ENCODE data around the gene IL18R1. TPM values are rescaled to one million over a fixed set of nuclear protein-coding genes. Genes with fewer than 3 reads are reported as not detected.

The IL18R1 gene
- total and polyA plus RNA-seq, 7 experiments from 2014 or later: 0.77 to 52.8 (median 2.5) TPM

DNA sequence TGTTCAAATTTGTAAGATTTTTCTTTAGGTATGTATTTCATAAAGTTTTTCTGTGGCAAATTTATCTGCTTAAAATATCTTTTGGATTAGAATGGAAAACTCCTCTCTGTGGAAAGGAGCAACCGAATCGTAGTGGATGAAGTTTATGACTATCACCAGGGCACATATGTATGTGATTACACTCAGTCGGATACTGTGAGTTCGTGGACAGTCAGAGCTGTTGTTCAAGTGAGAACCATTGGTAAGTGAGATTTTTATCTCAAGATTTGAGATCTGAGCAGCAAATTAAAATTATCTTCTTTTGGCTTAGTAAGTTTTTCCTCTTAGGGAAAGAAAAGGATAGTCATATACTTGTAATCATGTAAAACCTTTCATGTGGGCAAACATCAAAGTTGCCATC, 81.5 kb downstream of the IL18R1 start:
- ATAC-seq (no peak), DNase-seq (no peak)
- H3K27me3 Mint-ChIP-seq: no peaks in the 10 kb centered on the region
- H3K36me3 Mint-ChIP-seq: peaks cover 0 to 28% (median 0%) of the 10 kb centered on the region in 5 donors
- H3K4me3 ChIP-seq (ENCODE audit: low read length): no peak overlapping the region
- H3K4me1 ChIP-seq (ENCODE audit: control insufficient read depth in 2 of 2, insufficient read depth in 2 of 2, low read length in 2 of 2): no peaks in the 10 kb centered on the region
- no peak overlapping the region for H3K27ac ChIP-seq (ENCODE audit: low read depth, low read length)
- H3K4me1 Mint-ChIP-seq: peaks cover 0 to 25% (median 12%) of the 10 kb centered on the region in 7 donors
- intact Hi-C loops (cut with micrococcal nuclease): no loop called here
- no peaks in the 10 kb centered on the region for H3K36me3 ChIP-seq (ENCODE audit: control insufficient read depth in 2 of 3, insufficient read depth in 3 of 3, low read length in 3 of 3)
- ChIA-PET CTCF (interaction anchor here (3.1 kb wide), 1 partner anchor 196 kb away, joined by 9 read pairs; no protein-coding TSS in a partner anchor), POLR2A (interaction anchor here (0.6 kb wide), 1 partner anchor 197 kb away, joined by 4 read pairs; no protein-coding TSS in a partner anchor)
- H3K9me3 ChIP-seq (ENCODE audit: control insufficient read depth in 2 of 3, low read length in 3 of 3): no peaks in the 10 kb centered on the region
- peaks cover 0 to 2% (median 0%) of the 10 kb centered on the region in 11 donors for H3K9me3 Mint-ChIP-seq
- H3K4me3 Mint-ChIP-seq: peak overlapping the region in 1 of 10 donors; percentile 3
- no peak overlapping the region for H3K27ac Mint-ChIP-seq
- H3K27me3 ChIP-seq (ENCODE audit: control insufficient read depth in 2 of 2, insufficient read depth in 2 of 2, low read length in 2 of 2): no peaks in the 10 kb centered on the region

DNA sequence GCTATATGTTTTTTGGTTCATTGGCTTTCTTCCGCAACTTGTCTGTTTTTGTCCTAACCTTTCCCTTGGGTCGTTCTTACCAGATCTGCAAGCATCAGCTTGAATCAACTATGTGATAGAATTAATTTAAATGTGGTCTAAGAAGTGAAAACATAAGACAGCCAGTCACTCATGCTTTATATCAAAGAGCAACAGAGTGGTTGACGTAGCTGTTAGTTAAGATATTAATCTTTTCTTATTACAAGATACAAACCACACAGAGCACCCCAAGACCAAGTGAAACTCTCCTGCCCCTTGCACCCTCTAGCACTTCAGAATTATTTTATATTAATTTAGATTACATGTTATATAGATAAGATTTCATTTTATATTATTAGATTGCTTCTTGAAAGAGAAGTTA, 82.5 kb downstream of the IL18R1 start:
- H3K4me3 Mint-ChIP-seq: no peak overlapping the region
- intact Hi-C loops (cut with micrococcal nuclease): no loop called here
- no peaks in the 10 kb centered on the region for H3K9me3 Mint-ChIP-seq

DNA sequence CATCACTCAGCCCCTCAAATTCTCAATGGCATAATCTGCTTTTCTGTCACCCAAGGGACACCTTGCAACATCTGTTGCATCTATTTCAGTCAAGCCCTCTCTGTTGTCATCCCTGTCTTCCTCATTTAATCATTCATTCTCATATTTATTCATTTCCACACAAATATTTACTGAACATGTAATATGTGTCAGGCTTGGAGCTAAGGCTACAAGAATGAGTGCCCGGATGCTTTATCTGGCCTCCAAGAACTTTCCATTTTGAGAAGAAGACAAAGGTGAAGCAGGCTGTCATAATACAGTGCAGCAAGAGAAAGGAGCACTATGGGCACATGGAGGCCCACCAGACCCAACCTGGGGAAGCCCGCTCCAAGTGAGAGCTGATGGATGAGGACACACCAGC, 83.0 kb downstream of the IL18R1 start:
- H3K27ac ChIP-seq (ENCODE audit: low read depth, low read length): no peak overlapping the region
- DNase-seq: no peak
- H3K4me1 Mint-ChIP-seq: peaks cover 0 to 34% (median 17%) of the 10 kb centered on the region in 7 donors
- H3K9me3 Mint-ChIP-seq: no peaks in the 10 kb centered on the region
- no peaks in the 10 kb centered on the region for H3K9me3 ChIP-seq (ENCODE audit: control insufficient read depth in 2 of 3, low read length in 3 of 3)
- H3K36me3 Mint-ChIP-seq: peaks cover 0 to 20% (median 0%) of the 10 kb centered on the region in 5 donors
- peaks cover 0 to 5% of the 10 kb centered on the region in 2 donors for H3K4me1 ChIP-seq (ENCODE audit: control insufficient read depth in 2 of 2, insufficient read depth in 2 of 2, low read length in 2 of 2)
- intact Hi-C loops (cut with micrococcal nuclease): no loop called here
- CTCF ChIA-PET: interaction anchor here (0.7 to 3.1 kb wide), 3 partner anchors 63 to 198 kb away, joined by 3 to 9 read pairs (median 3); no protein-coding TSS in a partner anchor
- POLR2A ChIA-PET: no interaction called here
- no peaks in the 10 kb centered on the region for H3K27me3 Mint-ChIP-seq
- ATAC-seq: no peak
- no peaks in the 10 kb centered on the region for H3K36me3 ChIP-seq (ENCODE audit: control insufficient read depth in 2 of 3, insufficient read depth in 3 of 3, low read length in 3 of 3)
- H3K27me3 ChIP-seq (ENCODE audit: control insufficient read depth in 2 of 2, insufficient read depth in 2 of 2, low read length in 2 of 2): no peaks in the 10 kb centered on the region
- H3K27ac Mint-ChIP-seq: no peak overlapping the region
- no peak overlapping the region for H3K4me3 ChIP-seq (ENCODE audit: low read length)
- no peak overlapping the region for H3K4me3 Mint-ChIP-seq

More for the DNA sequence above, 82.5 kb downstream of the IL18R1 start:
- Mint-ChIP-seq H3K4me1 (peaks cover 0 to 30% (median 16%) of the 10 kb centered on the region in 7 donors), H3K27ac (no peak overlapping the region), H3K36me3 (peaks cover 0 to 20% (median 0%) of the 10 kb centered on the region in 5 donors), H3K27me3 (no peaks in the 10 kb centered on the region)
- ATAC-seq (no peak), DNase-seq (no peak)
- Histone ChIP-seq H3K9me3 (ENCODE audit: control insufficient read depth in 2 of 3, low read length in 3 of 3) (no peaks in the 10 kb centered on the region), H3K27ac (ENCODE audit: low read depth, low read length) (no peak overlapping the region), H3K4me1 (ENCODE audit: control insufficient read depth in 2 of 2, insufficient read depth in 2 of 2, low read length in 2 of 2) (peaks cover 0 to 4% of the 10 kb centered on the region in 2 donors), H3K27me3 (ENCODE audit: control insufficient read depth in 2 of 2, insufficient read depth in 2 of 2, low read length in 2 of 2) (no peaks in the 10 kb centered on the region), H3K36me3 (ENCODE audit: control insufficient read depth in 2 of 3, insufficient read depth in 3 of 3, low read length in 3 of 3) (no peaks in the 10 kb centered on the region), H3K4me3 (ENCODE audit: low read length) (no peak overlapping the region)
- ChIA-PET POLR2A (no interaction called here), CTCF (interaction anchor here (0.5 to 3.1 kb wide), 4 partner anchors 10 to 197 kb away, joined by 3 to 9 read pairs (median 3); no protein-coding TSS in a partner anchor)

DNA sequence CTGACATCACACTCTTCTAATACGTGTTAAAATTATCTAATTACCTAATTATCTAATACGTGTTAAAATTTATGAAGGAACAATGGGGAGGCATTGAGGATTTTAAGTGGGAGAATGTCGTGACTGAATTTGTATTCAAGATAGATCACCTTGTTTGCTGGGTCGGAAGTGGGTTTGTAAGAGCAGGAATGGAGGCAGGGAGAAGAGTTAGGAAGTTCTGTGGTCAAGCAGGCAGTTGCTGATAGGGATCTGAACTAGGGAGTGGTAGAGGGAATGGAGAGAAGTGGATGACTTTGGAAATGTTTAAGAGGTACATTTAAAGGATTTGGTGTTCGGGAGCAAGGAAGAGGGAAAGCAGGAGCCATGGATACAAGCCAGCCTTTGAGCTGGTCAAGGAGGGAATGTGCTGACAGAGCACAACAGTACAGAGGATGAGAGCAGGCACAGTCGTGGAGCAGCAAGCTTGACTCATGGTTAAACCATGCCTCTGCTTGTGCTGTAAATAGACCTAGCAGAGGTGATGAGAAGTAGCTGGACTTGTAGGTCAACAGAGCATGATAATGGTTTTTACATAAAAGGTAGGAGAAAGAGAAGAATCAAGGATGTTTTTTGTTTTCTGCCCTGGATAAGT, 83.6 kb downstream of the IL18R1 start:
- peaks cover 0 to 15% (median 0%) of the 10 kb centered on the region in 5 donors for H3K36me3 Mint-ChIP-seq
- H3K9me3 ChIP-seq (ENCODE audit: control insufficient read depth in 2 of 3, low read length in 3 of 3): no peaks in the 10 kb centered on the region
- H3K9me3 Mint-ChIP-seq: no peaks in the 10 kb centered on the region
- ChIA-PET POLR2A (no interaction called here), CTCF (interaction anchor here (0.5 to 3.1 kb wide), 2 partner anchors 19 to 198 kb away, joined by 3 to 9 read pairs; no protein-coding TSS in a partner anchor)
- no peak overlapping the region for H3K27ac ChIP-seq (ENCODE audit: low read depth, low read length)
- no peaks in the 10 kb centered on the region for H3K36me3 ChIP-seq (ENCODE audit: control insufficient read depth in 2 of 3, insufficient read depth in 3 of 3, low read length in 3 of 3)
- no peak overlapping the region for H3K27ac Mint-ChIP-seq
- H3K4me3 Mint-ChIP-seq: no peak overlapping the region
- H3K4me1 ChIP-seq (ENCODE audit: control insufficient read depth in 2 of 2, insufficient read depth in 2 of 2, low read length in 2 of 2): peaks cover 0 to 5% of the 10 kb centered on the region in 2 donors
- ATAC-seq: no peak
- H3K27me3 Mint-ChIP-seq: no peaks in the 10 kb centered on the region
- no peak overlapping the region for H3K4me3 ChIP-seq (ENCODE audit: low read length)
- no peak for DNase-seq
- intact Hi-C loops (cut with micrococcal nuclease): no loop called here
- H3K27me3 ChIP-seq (ENCODE audit: control insufficient read depth in 2 of 2, insufficient read depth in 2 of 2, low read length in 2 of 2): no peaks in the 10 kb centered on the region
- peaks cover 0 to 34% (median 17%) of the 10 kb centered on the region in 7 donors for H3K4me1 Mint-ChIP-seq

DNA sequence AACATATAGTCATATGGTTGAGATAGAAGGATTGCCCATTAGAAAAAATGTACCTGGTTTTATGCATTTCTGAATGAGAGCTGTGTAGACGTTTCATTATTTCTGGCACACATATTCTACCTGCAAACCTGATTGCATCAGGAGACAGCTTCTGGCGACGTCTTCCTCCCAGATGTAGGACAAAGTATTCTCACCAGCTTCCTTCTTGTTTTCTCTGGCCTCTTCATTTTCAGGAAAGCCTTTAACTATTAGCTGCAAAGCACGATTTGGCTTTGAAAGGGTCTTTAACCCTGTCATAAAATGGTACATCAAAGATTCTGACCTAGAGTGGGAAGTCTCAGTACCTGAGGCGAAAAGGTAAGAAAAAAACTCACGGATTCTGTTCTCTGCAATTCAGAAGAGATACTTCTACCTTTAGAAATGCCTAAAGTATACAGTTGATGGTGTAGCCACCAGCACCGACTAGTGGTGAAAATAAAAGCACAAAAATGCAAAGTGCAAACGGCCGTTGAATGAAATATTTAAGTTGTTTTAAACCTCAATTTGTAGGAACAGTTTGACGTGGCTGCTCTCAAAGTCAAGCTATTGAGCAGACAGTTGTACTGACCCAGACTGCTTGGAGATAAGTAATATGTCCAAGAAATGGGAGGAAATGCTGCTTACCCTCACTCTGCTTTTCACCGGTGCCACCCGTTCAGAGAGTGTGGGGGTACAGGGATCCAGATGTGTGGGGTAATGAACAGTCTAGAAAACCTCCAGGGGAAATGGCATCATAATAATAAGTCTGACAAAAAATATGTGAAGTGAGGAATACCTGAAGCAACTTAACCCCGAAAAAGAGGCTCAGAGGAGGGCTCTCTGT, 87.6 kb downstream of the IL18R1 start:
- CTCF ChIA-PET: interaction anchor here (0.7 to 3.5 kb wide), 17 partner anchors 10 to 423 kb away, joined by 3 to 32 read pairs (median 4); partner anchors contain the start of gene IL18RAP
- no peaks in the 10 kb centered on the region for H3K36me3 ChIP-seq (ENCODE audit: control insufficient read depth in 2 of 3, insufficient read depth in 3 of 3, low read length in 3 of 3)

DNA sequence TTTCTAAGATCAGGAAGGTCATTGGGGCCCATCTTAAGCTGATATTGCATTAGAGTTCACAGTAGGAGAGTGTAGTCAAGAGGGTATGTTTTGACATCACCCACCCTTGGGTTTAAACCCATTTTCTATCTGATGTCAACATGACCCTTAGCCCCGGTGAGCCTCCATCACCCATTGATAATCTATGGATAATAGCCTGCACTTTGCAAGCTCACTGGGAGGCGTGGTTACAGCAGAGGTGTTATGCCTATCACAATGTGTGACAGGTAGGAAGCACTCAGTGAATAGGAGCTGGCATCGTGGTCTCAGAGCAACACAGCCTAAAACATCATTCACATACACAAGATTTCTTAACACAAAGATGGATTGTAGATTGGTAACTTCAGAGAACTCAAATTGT, 88.6 kb downstream of the IL18R1 start:
- Mint-ChIP-seq H3K4me1 (peaks cover 0 to 12% (median 7%) of the 10 kb centered on the region in 7 donors), H3K27ac (no peak overlapping the region), H3K9me3 (no peaks in the 10 kb centered on the region), H3K4me3 (no peak overlapping the region), H3K36me3 (peaks cover 0 to 2% (median 0%) of the 10 kb centered on the region in 5 donors), H3K27me3 (no peaks in the 10 kb centered on the region)
- DNase-seq: no peak
- Histone ChIP-seq H3K36me3 (ENCODE audit: control insufficient read depth in 2 of 3, insufficient read depth in 3 of 3, low read length in 3 of 3) (no peaks in the 10 kb centered on the region), H3K4me3 (ENCODE audit: low read length) (no peak overlapping the region), H3K4me1 (ENCODE audit: control insufficient read depth in 2 of 2, insufficient read depth in 2 of 2, low read length in 2 of 2) (peaks cover 0 to 5% of the 10 kb centered on the region in 2 donors), H3K27me3 (ENCODE audit: control insufficient read depth in 2 of 2, insufficient read depth in 2 of 2, low read length in 2 of 2) (no peaks in the 10 kb centered on the region), H3K9me3 (ENCODE audit: control insufficient read depth in 2 of 3, low read length in 3 of 3) (no peaks in the 10 kb centered on the region), H3K27ac (ENCODE audit: low read depth, low read length) (no peak overlapping the region)
- CTCF ChIA-PET: interaction anchor here (1.1 to 3.5 kb wide), 8 partner anchors 9 to 424 kb away, joined by 3 to 32 read pairs (median 8); no protein-coding TSS in a partner anchor
- POLR2A ChIA-PET: interaction anchor here (0.5 kb wide), 1 partner anchor 523 kb away, joined by 4 read pairs; no protein-coding TSS in a partner anchor
- no peak for ATAC-seq
- intact Hi-C loops (cut with micrococcal nuclease): loop anchor here in 1 of 2 donors (5.0 to 10.0 kb wide), 3 partner anchors 257 to 1099 kb away; partner anchors contain the start of gene IL1RL2

More for the DNA sequence above, 87.6 kb downstream of the IL18R1 start:
- ATAC-seq: peak; percentile 89
- H3K27me3 Mint-ChIP-seq: no peaks in the 10 kb centered on the region
- peak overlapping the region in 4 of 9 donors; percentile 19 to 46 (median 30) for H3K27ac Mint-ChIP-seq
- H3K9me3 ChIP-seq (ENCODE audit: control insufficient read depth in 2 of 3, low read length in 3 of 3): no peaks in the 10 kb centered on the region
- no peaks in the 10 kb centered on the region for H3K27me3 ChIP-seq (ENCODE audit: control insufficient read depth in 2 of 2, insufficient read depth in 2 of 2, low read length in 2 of 2)
- H3K27ac ChIP-seq (ENCODE audit: low read depth, low read length): no peak overlapping the region
- no peaks in the 10 kb centered on the region for H3K9me3 Mint-ChIP-seq
- POLR2A ChIA-PET: interaction anchor here (0.6 kb wide), 2 partner anchors 73 to 435 kb away, joined by 3 read pairs; no protein-coding TSS in a partner anchor
- peaks cover 0 to 12% (median 7%) of the 10 kb centered on the region in 7 donors for H3K4me1 Mint-ChIP-seq
- H3K4me3 ChIP-seq (ENCODE audit: low read length): no peak overlapping the region
- peak overlapping the region in 6 of 10 donors; percentile 24 to 71 (median 36) for H3K4me3 Mint-ChIP-seq
- H3K36me3 Mint-ChIP-seq: peaks cover 0 to 2% (median 0%) of the 10 kb centered on the region in 5 donors
- intact Hi-C loops (cut with micrococcal nuclease): loop anchor here (1.0 to 10.0 kb wide), 16 partner anchors 24 to 1098 kb away; partner anchors contain the start of genes IL18R1 (in 1 of the 2) and IL1RL2 (in 1 of the 2)
- peaks cover 0 to 5% of the 10 kb centered on the region in 2 donors for H3K4me1 ChIP-seq (ENCODE audit: control insufficient read depth in 2 of 2, insufficient read depth in 2 of 2, low read length in 2 of 2)
- peak in 7 of 9 donors; percentile 16 to 58 (median 49) for DNase-seq
